ENCODE measurements around the gene RGL1.

- no peak for TF ChIP-seq CTCF (IDR thresholded peaks at IDR 0.05)
- no peak for TF ChIP-seq POLR2A (IDR thresholded peaks at IDR 0.05)
- TF ChIP-seq POLR2AphosphoS5 (IDR thresholded peaks at IDR 0.05) = no peak
Measured at GRCh38 chr1:183931646-183932271, 126.8 kb downstream of the RGL1 start.
